Astrocyte (in vitro differentiated cells and primary cell): ENCODE measurements around the gene OTUB1.

ENCODE experiments used
- CTCF ChIP-seq: IDR thresholded peaks from 2 replicates; pipeline ENCODE4 v1.5.1; 2011; ENCODE audit warnings: low read depth, mild to moderate bottlenecking, inconsistent platforms, low read length, moderate library complexity; ENCODE audit not compliant: insufficient read depth
- EZH2 ChIP-seq: IDR thresholded peaks from 2 replicates; pipeline ENCODE4 v1.6.1; 2012; ENCODE audit warnings: mild to moderate bottlenecking, low read length, inconsistent platforms; ENCODE audit not compliant: insufficient read depth

DNA sequence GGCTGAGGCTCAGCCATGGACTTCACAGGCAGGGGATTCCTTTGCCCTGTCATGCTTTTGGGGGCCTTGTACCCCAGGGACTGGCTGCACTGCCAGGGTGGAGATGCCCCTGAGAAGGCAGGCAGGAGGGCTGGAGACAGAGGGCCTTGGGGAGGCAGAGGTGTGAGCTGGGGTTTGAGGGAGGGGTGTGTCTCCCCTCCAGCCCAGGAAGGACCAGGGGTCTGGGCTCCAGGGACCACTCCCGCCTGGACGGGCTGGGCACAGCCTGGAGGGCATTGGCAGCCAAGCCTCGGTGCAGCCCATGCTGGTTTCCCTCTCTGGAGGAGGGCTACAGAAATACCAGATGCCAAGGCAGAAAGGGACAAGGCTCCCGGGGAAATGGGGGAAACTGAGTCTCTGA is 19.5 kb downstream of the OTUB1 start:
- TF ChIP-seq CTCF (no peak), EZH2 (no peak)
